Hematopoietic multipotent progenitor cell (in vitro differentiated cells): ENCODE measurements around the gene FAR2. TPM values are rescaled to one million over a fixed set of nuclear protein-coding genes. Genes with fewer than 3 reads are reported as not detected.

ENCODE experiments used
- DNase-seq, 3 donors: peaks; one replicate each; pipeline ENCODE4 v3.0.0-alpha.2; 2011 to 2015; ENCODE audit warnings: low read depth in 2 of 3, low spot score in 2 of 3
- total RNA-seq: library from RNA; depleted of rRNA; stranded (reverse); fragments of >200 nt; gene quantifications from one replicate; pipeline ENCODE4 v1.2.3, GENCODE V29; 2012

FAR2 gene
- total RNA-seq, 1 donor = 40.4 TPM

DNA sequence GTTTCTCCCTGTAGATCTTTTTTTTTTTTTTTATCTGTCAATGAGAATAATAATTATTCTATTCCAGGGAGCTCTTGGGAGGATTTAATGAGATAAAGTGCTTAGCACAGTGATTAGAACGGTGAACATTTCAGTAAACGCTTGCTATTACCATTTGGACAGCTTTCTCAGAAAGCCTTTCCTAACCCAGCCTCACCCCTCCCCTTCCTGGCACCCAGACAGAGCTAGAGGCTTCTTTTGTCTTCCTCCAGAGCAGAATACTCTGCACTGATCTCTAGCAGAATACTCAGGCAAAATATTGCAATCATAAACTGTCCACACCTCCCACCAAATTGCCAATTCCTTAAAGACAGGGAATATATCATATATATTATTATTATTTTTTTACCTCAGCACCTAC lies 165.3 kb downstream of the FAR2 start:
- no peak for DNase-seq

- peak in 1 of 3 donors; percentile 27 for DNase-seq
Observed at GRCh38 chr12:29316752-29317151, 167.7 kb downstream of the FAR2 start.

GRCh38 chr12:29317556-29318363 lies 168.7 kb downstream of the FAR2 start:
- peak; percentile 32 to 87 (median 78) for DNase-seq

DNA sequence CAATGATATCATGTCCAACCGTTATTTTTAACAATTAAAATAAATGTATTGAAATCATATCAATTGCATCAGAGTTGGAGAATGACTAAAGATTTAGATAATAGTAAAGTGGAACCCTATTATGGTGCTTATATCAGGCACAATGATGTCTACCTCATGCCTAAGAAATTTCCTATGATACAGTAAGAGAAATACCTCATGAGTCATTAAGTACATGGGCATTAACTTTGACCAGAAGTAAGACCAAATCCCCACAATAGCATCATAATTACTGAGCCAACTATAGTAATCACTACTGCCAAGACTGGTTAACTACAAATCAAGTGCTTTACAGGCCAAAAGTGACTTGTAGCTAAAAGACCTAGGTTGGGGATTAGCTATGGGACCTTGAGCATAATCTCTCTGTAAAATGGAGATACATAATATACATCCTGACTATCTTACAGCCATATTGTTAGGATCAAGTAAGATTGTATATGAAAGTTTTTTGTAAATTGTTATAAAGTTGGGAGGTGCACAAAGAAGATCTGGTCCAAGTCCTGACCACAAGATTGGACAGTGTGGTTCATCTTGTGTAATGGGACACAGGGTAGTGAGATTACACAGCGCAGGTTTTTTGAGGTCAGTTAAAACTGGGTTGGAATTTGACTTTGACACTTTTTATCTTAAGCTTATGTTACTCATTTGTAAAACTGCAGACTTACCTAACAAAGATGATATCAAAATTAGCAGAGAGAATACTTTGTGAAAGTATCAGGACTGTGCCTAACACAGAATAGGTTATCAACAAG lies 171.4 kb downstream of the FAR2 start:
- no peak for DNase-seq

GRCh38 chr12:29322157-29322556 lies 173.1 kb downstream of the FAR2 start:
- no peak for DNase-seq

- DNase-seq = no peak
Observed at GRCh38 chr12:29329411-29329810, 180.3 kb downstream of the FAR2 start.

DNA sequence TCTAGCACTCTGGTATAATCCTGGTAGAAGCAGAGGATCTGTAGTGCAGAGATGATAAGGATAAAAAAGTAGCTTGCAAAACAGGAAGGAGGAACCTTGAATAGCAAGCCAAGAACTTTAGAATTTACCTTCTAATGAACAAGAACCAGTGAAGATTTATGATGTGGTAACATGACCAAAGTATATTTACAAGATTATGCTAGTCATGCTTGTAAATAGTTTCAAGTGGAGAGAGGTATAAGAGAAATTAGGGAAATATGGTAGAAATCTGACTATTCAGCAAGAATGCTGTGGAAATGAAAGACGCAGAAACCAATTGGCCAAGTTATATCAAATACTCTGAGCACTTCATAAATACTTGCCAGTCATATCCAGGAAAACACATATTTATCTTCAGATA lies 184.1 kb downstream of the FAR2 start:
- DNase-seq = no peak

DNA sequence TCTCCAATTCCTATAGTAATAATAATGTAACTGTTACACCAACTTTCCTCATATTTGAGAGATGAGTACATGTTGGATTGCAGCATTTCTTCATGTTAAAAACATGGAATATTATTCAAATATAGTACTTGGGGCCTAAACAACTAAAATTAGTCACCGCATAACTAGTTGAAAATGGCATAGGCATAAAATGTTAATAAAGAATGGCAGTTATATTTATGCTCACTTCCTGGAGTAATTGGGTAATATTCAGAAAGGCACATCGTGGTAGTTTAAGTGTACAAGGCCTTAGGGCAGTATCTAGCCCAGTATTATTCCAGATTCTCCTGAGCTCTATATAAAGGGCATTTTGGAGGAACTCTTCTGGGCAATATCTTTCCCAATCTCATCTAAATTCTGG lies 185.9 kb downstream of the FAR2 start:
- DNase-seq = no peak

- no peak for DNase-seq
Observed at GRCh38 chr12:29337325-29337724, 188.2 kb downstream of the FAR2 start.

DNA sequence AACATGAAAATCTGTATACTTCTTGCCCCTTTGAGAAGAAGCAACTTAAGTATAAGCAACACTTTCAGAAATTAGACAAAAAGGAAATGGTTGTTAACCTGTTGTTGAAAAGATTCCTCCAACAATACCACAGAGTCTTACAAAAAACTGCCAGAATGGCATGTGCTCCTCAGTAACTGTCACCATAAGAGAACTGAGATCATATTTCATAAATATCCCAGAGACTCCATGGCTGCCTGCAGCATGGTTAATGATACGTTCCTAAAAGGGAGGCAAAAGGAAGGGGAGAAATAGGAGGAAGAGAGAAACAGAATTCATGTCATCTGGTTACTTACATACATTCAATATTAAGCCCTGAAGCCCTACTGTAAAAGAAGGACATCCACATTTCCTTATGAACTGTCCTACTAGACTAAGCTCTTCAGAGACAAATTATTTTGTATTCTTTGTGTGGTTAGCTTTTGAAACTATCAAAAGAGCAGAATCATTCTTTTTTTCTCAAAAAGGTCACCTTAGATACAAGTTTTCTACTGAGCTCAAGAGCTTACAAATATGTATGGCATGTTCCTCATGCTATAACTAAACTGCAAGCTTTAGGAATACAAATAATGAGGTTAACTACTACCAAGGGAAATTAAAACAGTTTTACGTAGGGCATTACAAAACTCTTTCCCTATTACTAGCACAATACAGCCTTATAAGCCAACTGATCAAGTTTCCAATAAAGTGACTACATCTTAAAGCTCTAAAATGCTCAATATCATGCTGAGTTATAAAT lies 194.1 kb downstream of the FAR2 start:
- no peak for DNase-seq

GRCh38 chr12:29346769-29347421 lies 197.8 kb downstream of the FAR2 start:
- DNase-seq = no peak

DNA sequence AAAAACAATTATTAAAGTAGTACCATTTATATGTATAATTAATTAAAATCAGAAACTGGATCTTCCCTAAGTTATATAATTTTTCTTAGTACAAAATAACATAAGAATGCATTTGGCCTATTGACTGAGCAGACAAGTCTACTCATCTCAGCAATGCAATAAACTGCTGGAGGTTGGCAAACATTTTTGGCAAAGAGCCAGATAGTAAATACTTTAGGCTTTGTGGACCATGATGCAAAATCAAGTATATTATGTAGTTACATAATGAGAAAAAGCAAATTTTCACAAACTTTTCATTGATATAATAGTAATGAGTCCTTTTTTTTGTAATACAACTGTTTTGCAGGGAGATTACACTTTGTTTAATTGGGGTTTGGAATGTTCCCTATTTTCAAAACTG lies 201.0 kb downstream of the FAR2 start:
- DNase-seq = no peak

- no peak for DNase-seq
Observed at GRCh38 chr12:29354954-29355353, 205.9 kb downstream of the FAR2 start.

GRCh38 chr12:29365091-29365490 lies 216.0 kb downstream of the FAR2 start:
- DNase-seq = no peak

GRCh38 chr12:29374012-29374411 lies 224.9 kb downstream of the FAR2 start:
- no peak for DNase-seq

DNA sequence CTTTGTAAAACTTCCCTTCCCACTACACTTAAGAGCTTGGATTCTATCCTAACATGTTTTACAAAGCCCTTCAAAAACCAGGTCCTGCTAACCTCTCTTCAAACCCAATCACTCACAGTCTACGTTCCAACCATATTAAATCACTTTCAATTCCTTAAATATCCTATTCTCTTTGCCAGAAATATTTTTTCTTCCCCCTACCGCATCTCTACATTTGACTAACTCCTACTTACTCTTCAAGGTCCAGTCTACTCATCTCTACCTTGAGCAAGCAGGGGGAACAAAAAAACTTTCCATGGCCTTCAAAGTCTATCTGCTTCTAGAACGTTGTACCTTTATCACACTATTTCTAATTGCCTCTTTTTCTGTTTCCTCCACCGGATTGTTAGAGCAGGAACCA lies 225.8 kb downstream of the FAR2 start:
- DNase-seq = no peak

GRCh38 chr12:29376118-29376517 lies 227.0 kb downstream of the FAR2 start:
- no peak for DNase-seq

DNA sequence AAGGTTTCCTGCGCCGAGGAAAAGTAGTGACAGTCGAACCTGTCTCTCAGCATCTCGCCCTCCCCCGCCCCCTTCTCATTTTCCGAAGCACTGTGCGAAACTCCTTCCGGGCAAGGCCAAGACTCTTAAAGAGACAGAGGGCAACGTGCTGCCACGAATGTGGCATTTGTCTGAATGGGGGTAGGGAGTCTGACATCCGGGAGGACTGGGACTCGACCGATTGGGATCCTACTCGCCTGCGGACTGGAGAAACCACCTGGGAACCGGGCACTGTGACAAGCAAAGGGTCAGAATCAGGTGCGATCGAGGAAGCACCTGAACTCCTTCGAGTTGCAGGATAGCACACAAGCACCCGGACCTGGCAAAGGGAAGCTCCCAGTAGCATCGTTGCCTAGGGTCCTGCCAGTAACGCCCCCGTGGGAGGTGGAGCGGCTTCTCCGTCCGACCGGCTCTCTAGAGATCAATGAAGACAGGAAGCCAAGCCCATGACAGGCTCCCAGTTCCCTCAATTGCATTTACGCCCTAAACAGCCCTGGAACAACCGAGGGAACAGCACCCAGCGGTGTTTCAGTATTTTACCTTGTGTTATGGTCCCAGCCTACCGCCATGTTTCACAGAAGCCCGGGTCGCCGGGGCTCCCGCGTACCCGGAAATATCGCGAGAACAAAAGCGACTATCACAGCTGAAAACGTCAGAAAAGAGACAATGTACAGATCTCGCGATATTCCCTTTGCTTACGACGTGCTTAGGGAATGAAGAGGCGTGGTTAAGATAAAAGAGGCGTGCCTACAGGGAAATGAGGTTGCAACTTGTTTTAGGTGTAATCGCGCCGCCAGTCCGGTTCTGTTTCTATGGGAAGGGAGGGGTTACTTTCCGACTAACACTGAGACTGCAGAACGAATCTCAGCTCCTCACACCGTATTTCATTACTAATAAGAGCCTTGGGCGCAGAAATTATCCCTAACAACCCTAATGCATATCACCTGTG lies 231.8 kb downstream of the FAR2 start, which contains the start of gene ERGIC2:
ERGIC2 (minus strand) TSS at position 637 of the 988 bp plus-strand sequence. CDS start 9,539 bp downstream, outside the sequence.
- peak; percentile 89 to 99 (median 98) for DNase-seq

- no peak for DNase-seq
Observed at GRCh38 chr12:29382251-29382650, 233.2 kb downstream of the FAR2 start.
